Measurements from ENCODE around the gene GAST.

Gene GAST

DNA sequence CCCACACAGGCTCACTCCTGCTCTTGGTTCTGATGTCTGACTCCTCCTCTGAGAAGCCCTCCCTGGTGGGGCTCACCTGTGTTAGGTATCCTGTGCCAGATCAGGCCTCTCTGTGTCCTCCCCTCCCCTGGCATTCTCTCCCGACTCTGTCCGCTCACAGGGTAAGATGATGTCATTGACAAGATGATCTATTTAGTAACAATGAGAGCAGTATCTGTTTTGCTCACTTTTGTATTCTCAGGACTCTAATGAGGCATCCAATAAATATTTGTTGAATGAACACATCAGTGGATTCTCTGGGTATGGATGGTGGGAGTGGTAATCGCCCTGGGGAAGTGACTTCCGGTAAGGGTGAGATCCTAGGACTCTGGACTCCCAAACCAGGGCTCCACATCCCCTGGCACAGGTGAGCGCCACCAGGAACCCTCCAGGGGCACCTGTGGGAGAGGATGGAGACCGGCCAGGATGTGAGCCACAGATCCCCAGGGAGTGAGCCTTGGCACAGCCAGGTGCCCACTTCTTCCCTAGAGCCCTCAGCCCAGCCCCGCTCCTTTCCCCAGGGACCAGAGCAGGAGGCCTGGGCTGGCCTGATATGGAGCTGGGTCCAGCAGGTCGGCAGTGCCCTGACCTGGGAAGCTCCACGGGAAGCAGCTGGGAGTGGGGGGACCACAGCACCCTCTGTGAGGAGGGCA, 27.7 kb downstream of the GAST start:
- DNase-seq (ENCODE audit: low spot score) = peak; percentile 42

GRCh38 chr17:41740506-41740905, 28.4 kb downstream of the GAST start:
- DNase-seq (ENCODE audit: low spot score) = no peak

GRCh38 chr17:41741709-41742108, 29.6 kb downstream of the GAST start:
- DNase-seq (ENCODE audit: low spot score) = no peak

- no peak for DNase-seq (ENCODE audit: low spot score)
Measured at GRCh38 chr17:41748275-41748674, 36.1 kb downstream of the GAST start.

DNA sequence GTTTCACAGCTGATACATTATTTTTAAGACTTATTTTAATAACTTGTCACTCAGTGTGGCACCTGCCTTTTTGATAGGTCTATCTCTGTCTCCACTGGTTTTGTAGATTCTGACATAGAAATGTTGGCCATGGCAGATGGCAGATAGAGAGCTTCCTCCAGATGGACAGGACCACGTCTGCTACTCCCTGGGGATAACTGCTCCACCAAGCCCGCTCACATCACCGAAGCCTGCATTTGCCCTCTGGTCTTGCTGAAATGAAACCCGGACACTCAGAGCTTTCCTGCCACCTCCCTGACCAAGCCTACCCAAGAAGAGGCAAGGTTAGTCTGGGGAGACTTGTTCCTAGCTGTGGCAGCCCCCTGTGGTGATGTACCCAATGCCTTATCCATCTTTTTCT, 38.7 kb downstream of the GAST start:
- no peak for DNase-seq (ENCODE audit: low spot score)

- DNase-seq (ENCODE audit: low spot score) = no peak
Measured at GRCh38 chr17:41751288-41751687, 39.2 kb downstream of the GAST start.

DNA sequence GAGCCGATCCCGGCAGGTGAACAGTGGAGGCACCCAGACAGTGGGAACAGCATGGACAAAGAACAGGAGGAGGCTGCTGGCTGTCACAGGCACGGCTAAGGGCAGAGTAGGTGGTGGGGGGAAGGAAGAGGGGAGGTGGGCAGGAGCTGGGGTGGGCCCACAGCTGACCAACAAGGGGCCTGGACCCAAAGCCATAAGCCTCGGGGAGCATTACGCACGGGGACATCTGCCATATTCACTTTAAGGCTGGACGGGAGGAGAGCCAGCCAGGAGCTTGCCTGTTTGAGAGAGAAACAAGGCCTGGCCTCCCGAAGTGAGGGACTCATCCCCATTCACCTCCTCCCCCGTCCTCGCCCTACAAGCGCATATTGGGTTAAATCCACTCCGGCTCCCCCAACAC, 41.9 kb downstream of the GAST start:
- no peak for DNase-seq (ENCODE audit: low spot score)

GRCh38 chr17:41758601-41759000, 46.5 kb downstream of the GAST start:
- no peak for DNase-seq (ENCODE audit: low spot score)

DNA sequence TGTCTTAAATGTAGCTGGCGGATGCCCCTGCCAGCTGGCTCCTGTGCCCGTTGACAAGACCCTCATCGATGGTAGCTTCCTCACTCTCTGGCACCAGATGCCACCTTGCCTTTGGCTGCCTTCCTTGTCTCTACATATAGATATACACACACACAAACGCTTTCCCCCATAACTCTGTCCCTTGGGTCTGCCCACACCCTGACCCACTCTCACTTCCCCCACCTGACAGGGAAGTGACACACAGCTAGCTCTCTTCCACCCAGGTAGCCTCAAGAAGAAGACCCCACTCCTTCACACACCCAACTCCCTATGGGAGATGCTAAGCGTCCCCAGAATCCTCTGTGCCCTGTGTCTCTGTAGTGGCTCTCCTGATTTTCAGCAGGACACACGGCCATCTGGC, 48.7 kb downstream of the GAST start:
- DNase-seq (ENCODE audit: low spot score) = no peak

- no peak for DNase-seq (ENCODE audit: low spot score)
Measured at GRCh38 chr17:41762391-41762790, 50.3 kb downstream of the GAST start.

DNA sequence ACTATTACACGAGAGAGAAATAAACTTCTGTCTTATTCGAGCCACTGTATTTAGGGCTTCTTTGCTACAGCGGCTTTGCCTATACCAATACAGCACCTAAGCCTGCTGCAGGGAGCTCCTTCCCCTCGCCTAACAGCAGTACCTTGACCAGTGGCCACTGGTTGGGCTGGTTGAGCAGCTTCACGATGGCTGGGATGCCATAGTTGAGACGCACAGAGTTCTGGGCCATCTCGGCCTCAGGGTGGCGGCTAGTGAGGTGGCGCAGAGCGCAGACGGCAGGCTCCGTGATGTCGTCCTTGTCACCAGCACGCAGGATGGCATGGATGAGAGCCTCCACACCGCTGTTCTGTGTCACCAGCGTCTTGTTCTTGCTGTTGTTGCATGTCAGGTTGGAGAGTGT, 50.7 kb downstream of the GAST start:
- no peak for DNase-seq (ENCODE audit: low spot score)

GRCh38 chr17:41763327-41763726, 51.2 kb downstream of the GAST start:
- no peak for DNase-seq (ENCODE audit: low spot score)

Data from RKO (cell line).